C1 segment of cervical spinal cord (tissue), 14 donors: Measurements from ENCODE around the gene MYLK.

Experiments used
- DNase-seq, 14 donors: peaks; one replicate each; lab custom pipeline; 2025; lab: John Stamatoyannopoulos, UW

MYLK gene

GRCh38 chr3:123774474-123774873 lies 109.7 kb downstream of the MYLK start:
- no peak for DNase-seq

GRCh38 chr3:123773681-123774431 lies 110.3 kb downstream of the MYLK start:
- DNase-seq = peak in 11 of 14 donors; percentile 27 to 85 (median 60)

GRCh38 chr3:123769356-123769743 lies 114.8 kb downstream of the MYLK start:
- no peak for DNase-seq

GRCh38 chr3:123768480-123769355 lies 115.4 kb downstream of the MYLK start:
- DNase-seq = no peak

- no peak for DNase-seq
Observed at GRCh38 chr3:123767564-123768292, 116.4 kb downstream of the MYLK start.

- no peak for DNase-seq
Observed at GRCh38 chr3:123767009-123767372, 117.1 kb downstream of the MYLK start.

- DNase-seq = no peak
Observed at GRCh38 chr3:123766193-123767008, 117.7 kb downstream of the MYLK start.

GRCh38 chr3:123765475-123766128 lies 118.5 kb downstream of the MYLK start:
- DNase-seq = no peak

GRCh38 chr3:123764647-123765046 lies 119.5 kb downstream of the MYLK start:
- no peak for DNase-seq

- DNase-seq = no peak
Observed at GRCh38 chr3:123762805-123763204, 121.3 kb downstream of the MYLK start.

- no peak for DNase-seq
Observed at GRCh38 chr3:123760817-123761216, 123.3 kb downstream of the MYLK start.

GRCh38 chr3:123759871-123760270 lies 124.3 kb downstream of the MYLK start:
- no peak for DNase-seq

- no peak for DNase-seq
Observed at GRCh38 chr3:123759311-123759710, 124.8 kb downstream of the MYLK start.

GRCh38 chr3:123758081-123758564 lies 126.0 kb downstream of the MYLK start:
- peak in 1 of 14 donors; percentile 21 for DNase-seq

GRCh38 chr3:123757281-123757940 lies 126.7 kb downstream of the MYLK start:
- DNase-seq = peak in 11 of 14 donors; percentile 12 to 69 (median 62)

- DNase-seq = no peak
Observed at GRCh38 chr3:123755501-123755900, 128.6 kb downstream of the MYLK start.

GRCh38 chr3:123755085-123755484 lies 129.0 kb downstream of the MYLK start:
- no peak for DNase-seq

GRCh38 chr3:123753286-123753685 lies 130.8 kb downstream of the MYLK start:
- DNase-seq = no peak

- no peak for DNase-seq
Observed at GRCh38 chr3:123752228-123752627, 131.9 kb downstream of the MYLK start.

- DNase-seq = no peak
Observed at GRCh38 chr3:123751433-123751832, 132.7 kb downstream of the MYLK start.
